Upper lobe of left lung (tissue), 6 donors: ENCODE data around the gene MATCAP1. TPM values are rescaled to one million over a fixed set of nuclear protein-coding genes. Genes with fewer than 3 reads are reported as not detected.
A peak's percentile ranks its signal among the peaks of the same experiment; 100 is the strongest.

Source experiments
- ATAC-seq, 2 donors: fragments of 200-7000 bp; cut with Tn5 transposase; one replicate each; pipeline ENCODE4 v1.9.1; 2022; ENCODE audit warnings: mild to moderate bottlenecking in 2 of 2, moderate library complexity in 2 of 2; ENCODE audit not compliant: low FRiP score in 2 of 2
- DNase-seq, 2 donors: peaks; one replicate each; pipeline ENCODE4 v3.0.0-alpha.2; 2019 to 2020
- H3K27ac ChIP-seq, 4 donors: fragments of 200-600 bp; sonication (generic); one replicate each; pipeline ENCODE4 v1.5.1; 2016 to 2019
- H3K27me3 ChIP-seq, 4 donors: fragments of 200-600 bp; sonication (generic); one replicate each; pipeline ENCODE4 v1.5.1; 2017 to 2019
- H3K36me3 ChIP-seq, 4 donors: fragments of 200-600 bp; sonication (generic); one replicate each; pipeline ENCODE4 v1.5.1; 2016 to 2019
- H3K4me1 ChIP-seq, 4 donors: fragments of 200-600 bp; sonication (generic); one replicate each; pipeline ENCODE4 v1.5.1; 2018 to 2019
- H3K4me3 ChIP-seq, 4 donors: fragments of 200-600 bp; sonication (generic); one replicate each; pipeline ENCODE4 v1.5.1; 2017 to 2019; ENCODE audit warnings: mild to moderate bottlenecking in 2 of 4, moderate library complexity in 1 of 4
- H3K9me3 ChIP-seq, 4 donors: fragments of 200-600 bp; sonication (generic); one replicate each; pipeline ENCODE4 v1.5.1; 2018 to 2019
- EP300 ChIP-seq, 4 donors: sonication (generic); formaldehyde crosslinking; IDR thresholded peaks; one replicate each; pipeline ENCODE4 v1.5.1; 2017; ENCODE audit warnings: antibody characterized with exemption in 4 of 4, control low read depth in 2 of 4
- POLR2A ChIP-seq, 4 donors: fragments of 450-650 bp; IDR thresholded peaks; one replicate each; pipeline ENCODE4 v1.5.1; 2016 to 2017; ENCODE audit warnings: antibody characterized with exemption in 4 of 4, mild to moderate bottlenecking in 2 of 4
- POLR2AphosphoS5 ChIP-seq, 2 donors: sonication (generic); formaldehyde crosslinking; IDR thresholded peaks; one replicate each; pipeline ENCODE4 v1.5.1; 2017; ENCODE audit warnings: antibody characterized with exemption in 2 of 2
- WGBS, 2 donors: methylation state at CpG; one replicate each; pipeline ENCODE4 v1.1.5; 2017 to 2018; 5-methylcytosine and 5-hydroxymethylcytosine counted together
- total RNA-seq, 6 donors: library from RNA; depleted of rRNA in 4 of 6; stranded (reverse); fragments of >200 nt in 4 of 6; gene quantifications; one replicate each; pipeline versions ENCODE4 v1.1.0 to v1.2.1, GENCODE V29; 2016 to 2021
- TF ChIP-seq, protein P1 (sequence below), 6 experiments: fragments of 450-650 bp in 4 of 6; fragments of 200-600 bp in 2 of 6; sonication (generic) in 2 of 6; IDR thresholded peaks; one replicate each; pipeline ENCODE4 v1.5.1; 2016 to 2019; ENCODE audit warnings: antibody characterized with exemption in 6 of 6
- donor health status: DM: no; HTN: no; CAD: no; lungs with moderate emphysema.
- donor health status: DM: no; HTN: yes; CAD: no; lungs with severe emphysema.

MATCAP1 gene
- total RNA-seq, 6 donors from 2014 or later, result 9.1 to 147 (median 31.1) TPM

DNA sequence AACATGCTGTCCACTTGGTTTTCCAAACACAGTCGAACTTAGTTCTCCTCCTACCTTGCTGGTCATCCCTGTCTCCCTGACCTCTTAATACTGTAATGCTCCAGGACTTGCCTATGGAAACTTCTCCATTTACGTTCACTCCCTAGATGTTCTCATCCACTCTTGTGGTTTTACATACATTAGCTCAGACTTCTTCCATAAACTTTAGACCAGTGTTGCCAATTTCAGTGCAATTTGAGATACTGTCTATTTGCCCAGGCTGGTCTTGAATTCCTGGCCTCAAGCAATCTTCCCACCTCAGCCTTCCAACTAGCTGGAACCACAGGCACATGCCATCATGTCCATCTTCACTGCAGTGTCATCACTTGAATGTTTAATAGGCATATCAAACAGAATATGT is 1.5 kb downstream of the MATCAP1 start:
- no peak overlapping the region for H3K27ac ChIP-seq
- DNase-seq, result no peak
- no peaks in the 10 kb centered on the region for H3K36me3 ChIP-seq
- H3K9me3 ChIP-seq, result no peaks in the 10 kb centered on the region
- H3K27me3 ChIP-seq, result no peaks in the 10 kb centered on the region
- no peak for ATAC-seq
- peaks cover 45 to 53% (median 47%) of the 10 kb centered on the region in 4 donors for H3K4me1 ChIP-seq
- TF ChIP-seq, protein P1, sequence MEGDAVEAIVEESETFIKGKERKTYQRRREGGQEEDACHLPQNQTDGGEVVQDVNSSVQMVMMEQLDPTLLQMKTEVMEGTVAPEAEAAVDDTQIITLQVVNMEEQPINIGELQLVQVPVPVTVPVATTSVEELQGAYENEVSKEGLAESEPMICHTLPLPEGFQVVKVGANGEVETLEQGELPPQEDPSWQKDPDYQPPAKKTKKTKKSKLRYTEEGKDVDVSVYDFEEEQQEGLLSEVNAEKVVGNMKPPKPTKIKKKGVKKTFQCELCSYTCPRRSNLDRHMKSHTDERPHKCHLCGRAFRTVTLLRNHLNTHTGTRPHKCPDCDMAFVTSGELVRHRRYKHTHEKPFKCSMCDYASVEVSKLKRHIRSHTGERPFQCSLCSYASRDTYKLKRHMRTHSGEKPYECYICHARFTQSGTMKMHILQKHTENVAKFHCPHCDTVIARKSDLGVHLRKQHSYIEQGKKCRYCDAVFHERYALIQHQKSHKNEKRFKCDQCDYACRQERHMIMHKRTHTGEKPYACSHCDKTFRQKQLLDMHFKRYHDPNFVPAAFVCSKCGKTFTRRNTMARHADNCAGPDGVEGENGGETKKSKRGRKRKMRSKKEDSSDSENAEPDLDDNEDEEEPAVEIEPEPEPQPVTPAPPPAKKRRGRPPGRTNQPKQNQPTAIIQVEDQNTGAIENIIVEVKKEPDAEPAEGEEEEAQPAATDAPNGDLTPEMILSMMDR (IDR thresholded peaks at IDR 0.05), result no peak
- no peak for TF ChIP-seq EP300 (IDR thresholded peaks at IDR 0.05)
- no peak for TF ChIP-seq POLR2A (IDR thresholded peaks at IDR 0.05)
- no peak for TF ChIP-seq POLR2AphosphoS5 (IDR thresholded peaks at IDR 0.05)
- H3K4me3 ChIP-seq, result no peak overlapping the region
- 83 to 88% methylated on average over 2 of the region's 2 CpGs for WGBS, 2 donors

DNA sequence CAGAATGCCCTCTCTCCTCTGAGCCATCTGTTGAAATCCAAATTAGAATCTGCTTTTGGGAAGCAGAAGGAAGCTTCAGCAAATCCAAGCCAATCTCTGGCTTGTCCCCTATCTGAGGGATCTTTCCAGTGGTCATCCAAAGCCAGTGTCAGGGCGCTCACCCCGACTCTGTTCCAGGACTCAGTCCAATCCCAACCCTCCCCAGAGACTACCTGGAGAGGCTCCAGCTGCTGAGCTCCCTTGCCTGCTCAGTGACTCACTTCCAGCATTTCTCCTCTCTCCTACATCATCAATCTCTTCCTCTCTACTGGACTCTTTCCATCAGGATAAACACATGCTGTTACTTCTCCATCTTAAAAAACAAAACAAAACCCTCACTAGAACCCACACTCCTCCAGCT is 2.4 kb downstream of the MATCAP1 start:
- peak overlapping the region in 1 of 4 donors; percentile 54 for H3K27ac ChIP-seq
- no peak for DNase-seq
- H3K27me3 ChIP-seq, result no peaks in the 10 kb centered on the region
- no peak for TF ChIP-seq POLR2AphosphoS5 (IDR thresholded peaks at IDR 0.05)
- TF ChIP-seq EP300 (IDR thresholded peaks at IDR 0.05), result no peak
- no peak for TF ChIP-seq POLR2A (IDR thresholded peaks at IDR 0.05)
- TF ChIP-seq, protein P1 (IDR thresholded peaks at IDR 0.05), result no peak
- no peak for ATAC-seq
- 80 to 82% methylated on average over 2 of the region's 2 CpGs for WGBS, 2 donors
- no peaks in the 10 kb centered on the region for H3K36me3 ChIP-seq
- H3K4me1 ChIP-seq, result peaks cover 45 to 53% (median 47%) of the 10 kb centered on the region in 4 donors
- H3K4me3 ChIP-seq, result no peak overlapping the region
- H3K9me3 ChIP-seq, result no peaks in the 10 kb centered on the region

DNA sequence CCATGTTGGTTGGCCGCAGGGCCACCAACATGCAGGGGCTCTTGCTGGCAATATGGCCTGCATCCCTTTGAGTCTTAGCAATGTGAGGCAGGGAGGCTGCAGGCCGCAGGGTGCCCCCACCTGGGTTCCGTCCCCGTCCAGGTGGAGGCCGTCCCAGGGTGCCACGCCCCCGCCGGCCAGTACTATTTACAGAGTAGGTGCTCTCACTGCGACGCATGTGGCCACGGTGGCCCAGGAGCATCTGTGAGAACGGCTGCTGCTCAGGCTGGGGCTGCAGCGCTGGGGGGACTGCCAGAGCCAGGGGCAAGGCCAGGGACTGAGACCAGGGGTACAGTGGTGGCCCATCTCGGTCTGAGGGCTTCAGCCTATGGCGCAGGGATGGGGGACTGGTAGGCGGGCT is 3.6 kb downstream of the MATCAP1 start:
- no peaks in the 10 kb centered on the region for H3K27me3 ChIP-seq
- peaks cover 0 to 6% (median under 1%) of the 10 kb centered on the region in 4 donors for H3K36me3 ChIP-seq
- H3K4me1 ChIP-seq, result peaks cover 38 to 45% (median 43%) of the 10 kb centered on the region in 4 donors
- H3K4me3 ChIP-seq, result no peak overlapping the region
- 95% methylated on average over 16 of the region's 16 CpGs; no CpG with 5 or more reads in 1 of the 2 donors for WGBS, 2 donors
- H3K27ac ChIP-seq, result no peak overlapping the region
- no peaks in the 10 kb centered on the region for H3K9me3 ChIP-seq
- DNase-seq (peak in 1 of 2 donors; percentile 77), ATAC-seq (no peak)
- TF ChIP-seq EP300 (IDR thresholded peaks at IDR 0.05) (no peak), POLR2A (IDR thresholded peaks at IDR 0.05) (no peak), POLR2AphosphoS5 (IDR thresholded peaks at IDR 0.05) (no peak)

DNA sequence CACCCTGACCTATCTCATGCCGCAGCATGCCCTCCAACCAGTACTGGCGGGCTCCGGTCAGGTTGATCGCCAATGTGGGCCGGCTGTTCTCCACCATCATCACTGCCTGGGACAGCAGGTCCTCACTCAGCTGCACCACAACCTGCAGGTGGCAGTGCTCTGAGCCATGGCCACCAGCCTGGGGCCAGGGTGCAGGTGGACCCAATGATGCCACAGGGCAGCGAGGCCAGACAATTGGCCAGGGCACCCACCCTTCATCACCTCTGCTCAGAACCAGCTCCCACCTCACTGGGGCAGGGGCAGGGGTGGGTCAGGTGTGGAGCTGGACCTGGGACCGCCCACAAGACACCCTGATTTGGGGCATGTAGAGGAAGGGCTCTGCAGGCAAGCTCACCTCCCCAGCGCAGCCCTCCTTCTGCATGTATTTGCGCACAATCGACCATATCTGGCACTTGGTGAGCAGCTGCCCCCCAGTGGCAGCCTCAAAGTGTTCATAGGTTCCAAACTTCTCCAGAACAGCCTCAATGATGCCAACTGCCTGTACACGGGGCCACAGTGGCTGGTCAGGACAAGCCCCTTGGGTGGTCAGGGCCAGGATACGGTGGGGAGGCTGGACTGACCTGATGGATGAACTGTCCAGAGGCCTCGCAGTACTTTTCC is 4.2 kb downstream of the MATCAP1 start:
- H3K9me3 ChIP-seq, result no peaks in the 10 kb centered on the region
- DNase-seq (no peak), ATAC-seq (no peak)
- WGBS, 2 donors, result 90 to 93% methylated on average over 9 to 13 of the region's 13 CpGs
- no peak overlapping the region for H3K4me3 ChIP-seq
- H3K27ac ChIP-seq, result no peak overlapping the region
- peaks cover 0 to 6% (median 1%) of the 10 kb centered on the region in 4 donors for H3K36me3 ChIP-seq
- no peaks in the 10 kb centered on the region for H3K27me3 ChIP-seq
- no peak for TF ChIP-seq EP300 (IDR thresholded peaks at IDR 0.05)
- H3K4me1 ChIP-seq, result peaks cover 38 to 45% (median 43%) of the 10 kb centered on the region in 4 donors

DNA sequence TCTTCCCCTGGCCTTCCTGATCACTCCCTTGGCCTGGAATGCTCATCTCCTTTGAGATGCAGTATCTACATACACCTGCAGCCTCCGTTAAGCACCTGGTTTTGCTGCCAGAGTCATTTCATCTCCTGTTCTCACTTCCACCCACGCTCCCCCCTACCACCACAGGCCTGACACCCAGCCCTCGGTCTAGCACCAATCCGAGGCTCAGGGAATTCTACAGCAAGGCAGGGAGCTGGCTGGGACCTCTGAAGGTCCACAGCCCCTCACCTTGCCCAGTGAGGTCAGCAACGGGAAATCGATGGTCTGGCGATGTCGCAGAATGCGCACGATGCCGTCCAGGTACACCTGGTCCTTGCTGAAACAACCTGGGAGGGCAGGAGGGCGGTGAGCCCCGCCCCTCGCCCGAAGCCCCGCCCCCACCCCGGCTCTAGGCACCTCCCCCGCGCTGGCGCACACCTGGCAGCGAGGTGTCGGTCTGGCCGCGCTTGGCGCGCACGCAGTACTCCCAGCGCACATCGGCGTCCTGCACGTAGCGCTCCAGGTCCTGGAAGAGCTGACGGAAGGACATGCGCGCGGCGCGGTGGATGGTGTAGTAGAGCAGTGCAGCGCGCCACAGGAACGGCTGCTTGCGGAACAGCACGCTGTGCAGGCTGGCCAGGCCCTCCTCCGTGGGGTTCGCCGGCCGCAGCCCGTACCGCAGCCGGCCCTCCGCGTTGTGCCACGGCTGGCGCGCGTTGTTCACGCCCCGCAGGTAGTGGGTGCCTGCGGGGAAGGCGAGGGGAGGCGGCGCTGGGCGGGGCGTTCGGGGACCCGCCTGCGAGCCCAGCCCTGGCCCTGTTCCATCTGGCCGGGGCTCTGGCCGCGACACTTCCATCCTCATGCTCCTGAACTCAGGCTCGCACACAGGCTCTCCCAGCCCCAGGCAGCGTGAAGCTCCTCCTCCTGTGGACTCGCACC is 5.7 kb downstream of the MATCAP1 start:
- DNase-seq, result peak; percentile 88 to 94
- Histone ChIP-seq H3K27ac (peak overlapping the region in 3 of 4 donors; percentile 36 to 68 (median 67)), H3K9me3 (no peaks in the 10 kb centered on the region), H3K4me1 (peaks cover 45 to 51% (median 50%) of the 10 kb centered on the region in 4 donors), H3K36me3 (peaks cover 0 to 6% (median 1%) of the 10 kb centered on the region in 4 donors), H3K27me3 (no peaks in the 10 kb centered on the region), H3K4me3 (peak overlapping the region in 3 of 4 donors; percentile 35 to 55 (median 52))
- 10 to 22% methylated on average over 13 to 34 of the region's 73 CpGs for WGBS, 2 donors
- TF ChIP-seq POLR2AphosphoS5 (IDR thresholded peaks at IDR 0.05), result peak; percentile 16 to 44
- TF ChIP-seq POLR2A (IDR thresholded peaks at IDR 0.05), result peak in 1 of 4 donors; percentile 66
- TF ChIP-seq, protein P1 (IDR thresholded peaks at IDR 0.05), result peak in 5 of 6 experiments; percentile 31 to 67 (median 33)
- no peak for TF ChIP-seq EP300 (IDR thresholded peaks at IDR 0.05)
- peak; percentile 61 to 83 for ATAC-seq
